CD4-positive, alpha-beta T cell treated with Interferon alpha-2 for 1 hour (primary cell): ENCODE results near the gene TOR1A.
A peak's percentile ranks its signal among the peaks of the same experiment; 100 is the strongest.
"Not testable (repeated sequence)": the region's sequence is repeated elsewhere in the genome, so short reads cannot be mapped to it uniquely, and the experiment has no call there.

ENCODE experiments used
- DNase-seq, 2 donors: peaks; one replicate each; pipeline ENCODE4 v3.0.0-alpha.2; 2020 to 2022

The TOR1A gene

GRCh38 chr9:129816501-129817435, 7.2 kb downstream of the TOR1A start:
- peak in 1 of 2 donors; percentile 18 for DNase-seq

GRCh38 chr9:129815278-129815677, 8.7 kb downstream of the TOR1A start:
- DNase-seq, result no peak

- DNase-seq, result no peak
These were observed 9.3 kb downstream of the TOR1A start for GRCh38 chr9:129814432-129815223.

- DNase-seq, result no peak
These were observed 10.3 kb downstream of the TOR1A start for GRCh38 chr9:129813661-129814060.

GRCh38 chr9:129812385-129812784, 11.6 kb downstream of the TOR1A start:
- no peak for DNase-seq

GRCh38 chr9:129811967-129812363, 12.0 kb downstream of the TOR1A start:
- no peak for DNase-seq

- DNase-seq, result no peak
These were observed 13.1 kb downstream of the TOR1A start for GRCh38 chr9:129810788-129811187.

GRCh38 chr9:129810116-129810515, 13.8 kb downstream of the TOR1A start:
- no peak for DNase-seq

- no peak for DNase-seq
These were observed 14.6 kb downstream of the TOR1A start for GRCh38 chr9:129809346-129809745.

- DNase-seq, result no peak
These were observed 17.9 kb downstream of the TOR1A start for GRCh38 chr9:129806061-129806460.

- DNase-seq, result no peak
These were observed 20.3 kb downstream of the TOR1A start for GRCh38 chr9:129803676-129804060.

GRCh38 chr9:129802833-129803675, 20.9 kb downstream of the TOR1A start, which contains the start of gene TOR1B:
Gene TOR1B (plus strand): TSS chr9:129803184. CDS start chr9:129803213, 29 bp downstream.
- DNase-seq, result peak; percentile 93 to 96

GRCh38 chr9:129801504-129801903, 22.4 kb downstream of the TOR1A start:
- no peak for DNase-seq

GRCh38 chr9:129798973-129799372, 25.0 kb downstream of the TOR1A start:
- DNase-seq, result no peak

GRCh38 chr9:129796029-129796428, 27.9 kb downstream of the TOR1A start:
- DNase-seq, result not testable (repeated sequence)

GRCh38 chr9:129794549-129794948, 29.4 kb downstream of the TOR1A start:
- no peak for DNase-seq

GRCh38 chr9:129786481-129786880, 37.5 kb downstream of the TOR1A start:
- DNase-seq, result no peak

- DNase-seq, result no peak
These were observed 38.1 kb downstream of the TOR1A start for GRCh38 chr9:129785866-129786265.

GRCh38 chr9:129784970-129785369, 39.0 kb downstream of the TOR1A start:
- not testable (repeated sequence) for DNase-seq

GRCh38 chr9:129783516-129784361, 40.2 kb downstream of the TOR1A start:
- peak; percentile 67 to 85 for DNase-seq

- no peak for DNase-seq
These were observed 42.0 kb downstream of the TOR1A start for GRCh38 chr9:129781981-129782380.

- no peak for DNase-seq
These were observed 42.8 kb downstream of the TOR1A start for GRCh38 chr9:129781131-129781530.
